ENCODE data around the gene DUS3L. TPM values are rescaled to one million over a fixed set of nuclear protein-coding genes. Genes with fewer than 3 reads are reported as not detected.
"Not testable (repeated sequence)": the region's sequence is repeated elsewhere in the genome, so short reads cannot be mapped to it uniquely, and the experiment has no call there.

Gene DUS3L
- total and polyA plus RNA-seq, 8 donors: 14.8 to 66.6 (median 21.2) TPM

DNA sequence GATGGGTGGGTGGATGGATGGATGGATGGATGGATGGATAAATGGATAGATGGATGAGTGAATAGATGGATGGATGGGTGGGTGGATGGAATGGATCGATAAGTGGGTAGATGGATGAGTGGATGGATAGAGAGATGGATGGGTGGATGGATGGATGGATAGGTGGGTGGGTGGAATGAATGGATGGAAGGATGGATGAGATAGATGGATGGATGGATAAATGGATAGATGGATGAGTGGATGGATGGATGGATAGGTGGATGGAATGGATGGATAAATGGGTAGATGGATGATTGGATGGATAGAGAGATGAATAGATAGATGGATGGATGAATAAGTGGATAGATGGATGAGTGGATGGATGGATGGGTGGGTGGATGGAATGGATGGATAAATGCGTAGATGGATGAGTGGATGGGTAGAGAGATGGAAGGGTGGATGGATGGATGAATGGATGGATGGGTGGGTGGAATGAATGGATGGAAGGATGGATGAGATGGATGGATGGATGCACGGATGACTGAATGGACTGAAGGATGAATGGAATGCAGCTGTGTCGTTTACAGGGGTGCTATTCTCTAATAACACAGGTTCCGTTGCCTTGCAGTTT, 28.2 kb downstream of the DUS3L start:
- Histone ChIP-seq H3K4me3 (no peak overlapping the region), H3K4me1 (no peaks in the 10 kb centered on the region), H3K27me3 (no peaks in the 10 kb centered on the region), H3K36me3 (no peaks in the 10 kb centered on the region), H3K9me3 (no peaks in the 10 kb centered on the region), H3K27ac (no peak overlapping the region)
- FAIRE-seq (no peak), ATAC-seq (no peak), DNase-seq (no peak)
- TF ChIP-seq, protein P1, sequence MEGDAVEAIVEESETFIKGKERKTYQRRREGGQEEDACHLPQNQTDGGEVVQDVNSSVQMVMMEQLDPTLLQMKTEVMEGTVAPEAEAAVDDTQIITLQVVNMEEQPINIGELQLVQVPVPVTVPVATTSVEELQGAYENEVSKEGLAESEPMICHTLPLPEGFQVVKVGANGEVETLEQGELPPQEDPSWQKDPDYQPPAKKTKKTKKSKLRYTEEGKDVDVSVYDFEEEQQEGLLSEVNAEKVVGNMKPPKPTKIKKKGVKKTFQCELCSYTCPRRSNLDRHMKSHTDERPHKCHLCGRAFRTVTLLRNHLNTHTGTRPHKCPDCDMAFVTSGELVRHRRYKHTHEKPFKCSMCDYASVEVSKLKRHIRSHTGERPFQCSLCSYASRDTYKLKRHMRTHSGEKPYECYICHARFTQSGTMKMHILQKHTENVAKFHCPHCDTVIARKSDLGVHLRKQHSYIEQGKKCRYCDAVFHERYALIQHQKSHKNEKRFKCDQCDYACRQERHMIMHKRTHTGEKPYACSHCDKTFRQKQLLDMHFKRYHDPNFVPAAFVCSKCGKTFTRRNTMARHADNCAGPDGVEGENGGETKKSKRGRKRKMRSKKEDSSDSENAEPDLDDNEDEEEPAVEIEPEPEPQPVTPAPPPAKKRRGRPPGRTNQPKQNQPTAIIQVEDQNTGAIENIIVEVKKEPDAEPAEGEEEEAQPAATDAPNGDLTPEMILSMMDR (IDR thresholded peaks at IDR 0.05): no peak
- intact Hi-C loops (cut with DNase I): no loop called here
- 62 to 84% methylated on average over 5 of the region's 5 CpGs for WGBS, 2 donors

DNA sequence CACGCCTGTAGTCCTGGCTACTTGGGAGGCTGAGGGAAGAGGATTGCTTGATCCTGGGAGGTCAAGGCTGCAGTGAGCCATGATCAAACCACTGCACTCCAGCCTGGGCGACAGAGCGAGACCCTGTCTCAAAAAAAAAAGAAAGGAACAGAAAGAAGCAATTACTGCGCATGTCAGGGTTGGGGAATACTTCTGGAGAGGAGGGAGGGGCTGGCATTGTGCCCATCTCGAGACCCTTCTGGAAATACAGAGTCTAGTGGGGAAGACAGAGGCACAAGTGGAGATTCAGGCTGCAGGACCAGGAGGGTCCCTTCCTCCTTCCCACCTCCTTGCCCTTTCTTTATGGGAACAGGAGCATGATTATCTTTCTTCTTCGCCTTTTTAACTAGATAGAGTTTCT, 37.2 kb downstream of the DUS3L start:
- TF ChIP-seq, protein P1 (IDR thresholded peaks at IDR 0.05): no peak
- no peak for DNase-seq
- Histone ChIP-seq H3K27ac (no peak overlapping the region), H3K36me3 (no peaks in the 10 kb centered on the region), H3K9me3 (no peaks in the 10 kb centered on the region), H3K4me3 (no peak overlapping the region), H3K4me1 (no peaks in the 10 kb centered on the region), H3K27me3 (no peaks in the 10 kb centered on the region)
- ATAC-seq: no peak
- intact Hi-C loops (cut with DNase I): no loop called here
- FAIRE-seq: no peak
- WGBS, 2 donors: 56 to 71% methylated on average over 6 of the region's 6 CpGs

DNA sequence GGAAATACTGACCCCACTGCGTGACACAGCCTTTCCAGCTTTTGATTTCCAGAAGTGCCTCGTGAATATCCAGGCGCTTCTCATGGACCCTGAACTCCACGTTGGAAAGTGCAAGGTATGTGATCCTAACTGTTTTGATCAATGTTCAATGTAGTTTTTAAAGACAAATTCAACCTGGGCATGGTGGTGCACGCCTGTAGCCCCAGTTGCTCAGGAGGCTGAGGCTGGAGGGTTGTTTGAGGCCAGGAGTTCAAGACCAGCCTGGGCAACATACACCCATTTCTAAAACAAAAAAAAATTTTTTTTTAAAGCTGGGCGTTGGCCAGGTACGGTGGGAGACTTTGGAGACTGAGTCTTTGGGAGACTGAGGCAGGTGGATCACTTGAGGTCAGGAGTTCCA, 39.3 kb downstream of the DUS3L start:
- H3K4me3 ChIP-seq: no peak overlapping the region
- DNase-seq: no peak
- H3K27ac ChIP-seq: no peak overlapping the region
- no peak for ATAC-seq
- TF ChIP-seq, protein P1 (IDR thresholded peaks at IDR 0.05): no peak
- WGBS, 2 donors: 57 to 68% methylated on average over 7 of the region's 7 CpGs
- FAIRE-seq: no peak
- no peaks in the 10 kb centered on the region for H3K4me1 ChIP-seq
- H3K27me3 ChIP-seq: no peaks in the 10 kb centered on the region
- no peaks in the 10 kb centered on the region for H3K9me3 ChIP-seq
- no peaks in the 10 kb centered on the region for H3K36me3 ChIP-seq
- intact Hi-C loops (cut with DNase I): no loop called here

DNA sequence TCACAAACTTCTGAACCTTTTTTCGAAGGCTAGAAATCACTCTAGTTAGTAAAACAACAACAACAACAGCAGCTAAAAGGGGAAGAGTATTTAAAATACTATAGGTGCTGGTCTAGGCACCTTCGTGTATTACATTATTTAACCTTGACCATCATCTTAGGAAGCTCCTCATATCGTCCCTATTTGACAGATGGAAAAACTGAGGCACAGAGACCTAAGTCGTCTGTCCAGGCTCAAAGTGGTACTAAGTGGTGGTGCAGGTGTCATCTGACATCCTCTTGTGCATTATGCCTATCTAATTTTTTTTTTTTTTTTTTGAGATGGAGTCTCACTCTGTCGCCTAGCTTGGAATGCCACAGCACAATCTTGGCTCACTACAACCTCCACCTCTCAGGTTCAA, 41.5 kb downstream of the DUS3L start:
- Histone ChIP-seq H3K4me1 (no peaks in the 10 kb centered on the region), H3K36me3 (no peaks in the 10 kb centered on the region), H3K9me3 (no peaks in the 10 kb centered on the region), H3K4me3 (no peak overlapping the region), H3K27me3 (no peaks in the 10 kb centered on the region), H3K27ac (no peak overlapping the region)
- no peak for DNase-seq
- FAIRE-seq: no peak
- 65 to 78% methylated on average over 5 of the region's 5 CpGs for WGBS, 2 donors
- TF ChIP-seq, protein P1 (IDR thresholded peaks at IDR 0.05): no peak
- intact Hi-C loops (cut with DNase I): no loop called here
- no peak for ATAC-seq

DNA sequence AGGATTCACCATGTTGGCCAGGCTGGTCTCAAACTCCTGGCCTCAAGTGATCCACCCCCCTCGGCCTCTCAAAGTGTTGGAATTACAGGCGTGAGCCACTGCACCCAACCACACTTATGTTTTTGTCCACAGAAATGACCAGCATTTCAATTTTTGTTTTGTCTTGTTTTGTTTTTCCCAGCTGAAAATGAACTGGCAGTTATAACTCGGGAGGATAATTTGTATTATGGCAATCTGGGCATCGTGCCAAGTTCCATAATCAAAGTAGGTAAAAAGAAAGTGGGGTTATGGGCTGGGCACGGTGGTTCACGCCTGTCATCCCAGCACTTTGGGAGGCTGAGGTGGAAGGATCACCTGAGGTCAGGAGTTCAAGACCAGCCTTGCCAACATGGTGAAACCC, 42.0 kb downstream of the DUS3L start:
- H3K4me3 ChIP-seq; H3K27ac ChIP-seq; ATAC-seq; H3K27me3 ChIP-seq; H3K36me3 ChIP-seq; H3K9me3 ChIP-seq; FAIRE-seq; H3K4me1 ChIP-seq; DNase-seq; intact Hi-C loops (cut with DNase I): not testable (repeated sequence)
- 18 to 24% methylated on average over 6 of the region's 6 CpGs for WGBS, 2 donors

DNA sequence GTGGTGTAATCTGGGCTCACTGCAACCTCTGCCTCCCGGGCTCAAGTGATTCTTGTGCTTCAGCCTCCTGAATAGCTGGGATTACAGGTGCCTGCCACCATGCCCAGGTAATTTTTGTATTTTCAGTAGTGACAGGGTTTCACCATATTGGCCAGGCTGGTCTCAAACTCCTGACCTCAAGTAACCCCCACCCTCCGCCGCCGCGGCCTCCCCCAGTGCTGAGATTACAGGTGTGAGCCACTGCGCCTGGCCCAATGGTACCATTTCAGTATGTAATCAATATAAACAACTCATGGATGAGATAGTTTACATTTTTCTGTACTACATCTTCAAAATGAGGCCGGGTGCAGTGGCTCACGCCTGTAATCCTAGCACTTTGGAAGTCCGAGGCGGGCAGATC, 46.0 kb downstream of the DUS3L start:
- H3K27me3 ChIP-seq; FAIRE-seq; H3K4me1 ChIP-seq; ATAC-seq; H3K4me3 ChIP-seq; intact Hi-C loops (cut with DNase I); DNase-seq; H3K9me3 ChIP-seq; H3K36me3 ChIP-seq; H3K27ac ChIP-seq: not testable (repeated sequence)
- 58 to 84% methylated on average over 10 of the region's 10 CpGs for WGBS, 2 donors

All from pancreas (tissue), 10 donors.